T-cell (primary cell): ENCODE measurements around the gene ACTR1B. TPM values are rescaled to one million over a fixed set of nuclear protein-coding genes. Genes with fewer than 3 reads are reported as not detected.
"Not testable (repeated sequence)": the region's sequence is repeated elsewhere in the genome, so short reads cannot be mapped to it uniquely, and the experiment has no call there.

Experiments
- ATAC-seq, 4 experiments: fragments of 200-7000 bp in 3 of 4; fragments of 150-1000 bp in 1 of 4; cut with Tn5 transposase; replicated peaks in 1 of 4; 1 replicate in 3 of 4; 2 replicates in 1 of 4; pipeline ENCODE4 v1.10.0; 2021; ENCODE audit warnings: moderate library complexity in 3 of 4, mild to moderate bottlenecking in 2 of 4, moderate number of reproducible peaks in 1 of 4
- CTCF ChIA-PET, 2 donors: fragments of 300-600 bp; sonication (Branson Sonifier 250); formaldehyde crosslinking; loops; one replicate each; lab custom pipeline; 2022; ENCODE audit warnings: antibody characterized with exemption in 2 of 2; lab: Charles Lee
- POLR2A ChIA-PET, 2 donors: fragments of 300-600 bp; sonication (Branson Sonifier 250); formaldehyde crosslinking; loops; one replicate each; lab custom pipeline; 2022; ENCODE audit warnings: antibody characterized with exemption in 2 of 2; lab: Charles Lee
- DNase-seq, 35 experiments: peaks; one replicate each; pipeline versions ENCODE4 v3.0.0 to v3.0.0-alpha.2; 2013 to 2023
- H3K27ac ChIP-seq: one replicate; pipeline ENCODE4 v1.5.1; 2013; ENCODE audit warnings: low read length
- H3K27me3 ChIP-seq, 2 experiments: replicated peaks in 1 of 2; 1 replicate in 1 of 2; 2 replicates in 1 of 2; pipeline versions ENCODE4 v1.6.1 to v1.7.0; 2013; ENCODE audit warnings: low read length in 1 of 2, mixed read lengths in 1 of 2; ENCODE audit not compliant: control insufficient read depth in 2 of 2, insufficient read depth in 2 of 2; ENCODE audit errors: extremely low read depth in 1 of 2
- H3K36me3 ChIP-seq, 2 donors: 1 replicate in 1 of 2; 2 replicates in 1 of 2; pipeline versions ENCODE4 v1.6.1 to v1.7.0; 2013; ENCODE audit warnings: low read length in 1 of 2; ENCODE audit not compliant: control insufficient read depth in 2 of 2, insufficient read depth in 1 of 2; ENCODE audit errors: extremely low read depth in 1 of 2
- H3K4me1 ChIP-seq, 2 experiments: 1 replicate in 1 of 2; 2 replicates in 1 of 2; pipeline versions ENCODE4 v1.6.1 to v1.7.0; 2013; ENCODE audit warnings: low read length in 2 of 2, mixed read lengths in 1 of 2; ENCODE audit not compliant: insufficient read depth in 2 of 2, control insufficient read depth in 1 of 2; ENCODE audit errors: extremely low read depth in 1 of 2
- H3K4me3 ChIP-seq, 2 donors: 1 replicate in 1 of 2; 2 replicates in 1 of 2; pipeline versions ENCODE4 v1.5.1 to v1.7.0; 2013; ENCODE audit warnings: mild to moderate bottlenecking in 2 of 2, low read length in 1 of 2, moderate library complexity in 1 of 2; ENCODE audit not compliant: control insufficient read depth in 1 of 2; ENCODE audit errors: extremely low read depth in 1 of 2
- H3K9me3 ChIP-seq: 2 replicates; pipeline ENCODE4 v1.7.0; 2013
- H3K27ac Mint-ChIP-seq, 2 donors: one replicate each; pipeline ENCODE4 v1.8.0; 2020 to 2021; ENCODE audit warnings: mild to moderate bottlenecking in 2 of 2, mixed read lengths in 2 of 2
- H3K27me3 Mint-ChIP-seq, 2 donors: one replicate each; pipeline ENCODE4 v1.8.0; 2021 to 2022; ENCODE audit warnings: mixed read lengths in 2 of 2
- H3K36me3 Mint-ChIP-seq: one replicate; pipeline ENCODE4 v1.8.0; 2021; ENCODE audit warnings: mixed read lengths
- H3K4me1 Mint-ChIP-seq, 3 donors: one replicate each; pipeline ENCODE4 v1.8.0; 2020 to 2022; ENCODE audit warnings: mixed read lengths in 3 of 3, mild to moderate bottlenecking in 1 of 3
- H3K4me3 Mint-ChIP-seq, 3 donors: one replicate each; pipeline ENCODE4 v1.8.0; 2020 to 2022; ENCODE audit warnings: mild to moderate bottlenecking in 3 of 3, mixed read lengths in 3 of 3, moderate library complexity in 3 of 3
- H3K9me3 Mint-ChIP-seq, 3 donors: one replicate each; pipeline ENCODE4 v1.8.0; 2020 to 2022; ENCODE audit warnings: mixed read lengths in 3 of 3
- whole genome bisulfite sequencing: methylation state at CpG from one replicate; pipeline ENCODE4 v1.1.5; 2013; ENCODE audit warnings: missing lambda C conversion rate; ENCODE audit not compliant: insufficient coverage; 5-methylcytosine and 5-hydroxymethylcytosine counted together
- total RNA-seq, 35 experiments: library from RNA in 6 of 35; stranded (reverse) in 6 of 35; fragments of 120-200 nt in 1 of 35; gene quantifications; one replicate each; pipeline versions ENCODE4 v1.2.1 to v1.2.4 and lab custom pipeline; 2013 to 2026

The ACTR1B gene
- total RNA-seq, 5 donors from 2014 or later (not counting 1 experiment from before 2014, with no cell fraction given): 86.3 to 124 (median 101) TPM

DNA sequence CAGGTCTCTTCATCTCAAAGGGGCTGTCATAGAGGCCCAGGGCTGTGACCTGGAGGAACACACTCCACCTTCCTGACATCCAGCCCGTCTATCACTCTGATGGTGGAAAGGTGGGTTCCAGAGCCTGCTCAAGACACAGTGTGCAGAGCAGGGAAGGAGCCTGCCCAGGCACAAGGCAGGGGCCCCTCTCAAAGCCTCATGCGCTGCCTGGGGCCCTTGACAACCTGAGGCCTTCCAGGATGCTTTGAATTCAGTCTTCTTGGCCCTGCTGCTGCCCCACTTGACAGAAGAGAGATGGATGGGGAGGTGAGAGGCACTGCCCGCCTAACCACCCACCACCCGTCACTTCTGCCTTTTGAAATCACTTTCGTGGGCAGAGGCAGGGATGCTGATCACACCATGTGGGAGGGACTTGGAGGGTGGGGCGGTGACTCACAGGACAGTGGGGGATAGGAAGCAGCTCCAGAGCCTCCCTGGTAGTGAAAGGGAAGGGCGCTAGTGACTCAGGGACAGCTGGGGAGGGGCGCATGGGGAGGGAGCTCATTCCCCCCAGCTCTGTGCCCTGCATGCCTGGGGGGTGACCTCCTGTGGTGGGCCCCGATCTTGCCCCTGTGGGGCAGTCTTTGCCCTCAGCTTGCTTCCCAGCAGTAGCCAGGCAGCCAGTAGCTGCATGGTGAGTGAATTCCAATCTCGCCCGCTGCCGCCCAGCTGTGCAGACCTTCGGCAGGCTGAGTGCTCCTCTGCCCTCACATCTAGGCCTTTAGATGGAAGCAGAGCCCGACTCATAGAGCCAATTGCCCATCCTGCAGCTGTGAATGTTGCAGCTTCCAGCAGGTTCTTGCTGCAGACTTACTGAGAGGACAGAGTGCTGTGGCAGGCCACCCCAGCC lies 44.7 kb downstream of the ACTR1B start:
- CTCF ChIA-PET, H3K27me3 Mint-ChIP-seq, H3K9me3 Mint-ChIP-seq, H3K27me3 ChIP-seq, H3K4me3 ChIP-seq, DNase-seq, H3K4me3 Mint-ChIP-seq, H3K4me1 ChIP-seq, H3K9me3 ChIP-seq, H3K27ac ChIP-seq, H3K36me3 ChIP-seq, POLR2A ChIA-PET, H3K4me1 Mint-ChIP-seq, H3K27ac Mint-ChIP-seq, H3K36me3 Mint-ChIP-seq: not testable (repeated sequence)
- peak in 1 of 4 experiments; percentile 63 for ATAC-seq
- WGBS: 90% methylated on average over 5 of the region's 14 CpGs

DNA sequence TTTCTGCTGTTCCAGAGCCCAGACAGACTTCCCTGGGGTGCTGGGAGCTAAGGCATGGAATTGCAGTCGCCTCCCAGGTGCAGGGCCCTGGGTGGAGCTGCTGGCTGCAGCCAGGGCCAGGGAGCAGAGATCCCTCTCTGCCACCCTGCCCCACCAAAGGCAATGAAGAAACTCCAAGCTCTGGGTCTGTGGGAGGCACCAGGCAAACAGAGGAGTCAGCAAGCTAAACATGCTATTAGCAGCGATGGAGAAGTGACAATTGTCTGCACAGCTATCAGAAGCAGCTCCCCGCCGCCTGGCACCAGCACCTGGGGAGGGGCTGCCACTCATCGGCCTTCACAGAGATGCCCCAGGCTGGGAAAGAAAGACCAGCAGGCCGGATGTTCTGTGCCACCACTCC lies 45.9 kb downstream of the ACTR1B start:
- POLR2A ChIA-PET: no interaction called here
- no peak overlapping the region for H3K4me3 ChIP-seq
- CTCF ChIA-PET: no interaction called here
- Mint-ChIP-seq H3K4me3 (no peak overlapping the region), H3K36me3 (no peaks in the 10 kb centered on the region), H3K27ac (no peak overlapping the region), H3K9me3 (no peaks in the 10 kb centered on the region), H3K27me3 (no peaks in the 10 kb centered on the region), H3K4me1 (no peaks in the 10 kb centered on the region)
- no peaks in the 10 kb centered on the region for H3K27me3 ChIP-seq
- 90% methylated on average over 6 of the region's 6 CpGs for WGBS
- no peak for DNase-seq
- no peak overlapping the region for H3K27ac ChIP-seq
- no peaks in the 10 kb centered on the region for H3K9me3 ChIP-seq
- no peaks in the 10 kb centered on the region for H3K4me1 ChIP-seq
- no peaks in the 10 kb centered on the region for H3K36me3 ChIP-seq
- no peak for ATAC-seq

- H3K4me1 Mint-ChIP-seq, H3K36me3 Mint-ChIP-seq, H3K4me1 ChIP-seq, H3K4me3 ChIP-seq, ATAC-seq, H3K27me3 Mint-ChIP-seq, CTCF ChIA-PET, H3K27me3 ChIP-seq, H3K27ac Mint-ChIP-seq, POLR2A ChIA-PET, DNase-seq, H3K27ac ChIP-seq, H3K4me3 Mint-ChIP-seq, H3K9me3 ChIP-seq, H3K9me3 Mint-ChIP-seq, H3K36me3 ChIP-seq: not testable (repeated sequence)
- no CpG with 5 or more reads among the region's 8 CpGs for WGBS
These were observed 48.1 kb downstream of the ACTR1B start for GRCh38 chr2:97615746-97616145.

DNA sequence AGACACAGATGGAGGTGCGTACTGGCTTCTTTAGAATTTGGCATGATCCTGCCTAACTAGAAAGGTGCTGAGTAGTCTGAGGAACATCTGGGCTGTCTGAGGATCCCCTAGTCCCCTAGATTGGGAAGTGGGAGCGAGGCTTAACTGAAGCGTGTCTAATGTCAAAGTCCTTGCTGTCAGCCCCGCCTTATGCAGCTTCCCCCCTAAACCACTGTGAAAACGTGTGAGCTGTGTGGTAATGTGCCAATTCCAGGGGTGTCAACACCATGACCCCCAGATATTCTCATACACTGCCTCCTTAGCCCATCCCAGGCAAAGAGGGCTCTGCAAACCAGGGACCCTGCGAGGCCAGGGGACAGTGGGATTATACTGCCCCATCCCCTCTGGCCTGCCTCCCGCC lies 51.9 kb downstream of the ACTR1B start:
- H3K4me1 Mint-ChIP-seq, H3K36me3 ChIP-seq, ATAC-seq, H3K36me3 Mint-ChIP-seq, POLR2A ChIA-PET, CTCF ChIA-PET, H3K4me1 ChIP-seq, H3K27me3 Mint-ChIP-seq, H3K9me3 ChIP-seq, H3K4me3 Mint-ChIP-seq, DNase-seq, H3K27me3 ChIP-seq, H3K27ac Mint-ChIP-seq, H3K4me3 ChIP-seq, H3K27ac ChIP-seq, H3K9me3 Mint-ChIP-seq: not testable (repeated sequence)
- WGBS: no CpG with 5 or more reads among the region's 7 CpGs

DNA sequence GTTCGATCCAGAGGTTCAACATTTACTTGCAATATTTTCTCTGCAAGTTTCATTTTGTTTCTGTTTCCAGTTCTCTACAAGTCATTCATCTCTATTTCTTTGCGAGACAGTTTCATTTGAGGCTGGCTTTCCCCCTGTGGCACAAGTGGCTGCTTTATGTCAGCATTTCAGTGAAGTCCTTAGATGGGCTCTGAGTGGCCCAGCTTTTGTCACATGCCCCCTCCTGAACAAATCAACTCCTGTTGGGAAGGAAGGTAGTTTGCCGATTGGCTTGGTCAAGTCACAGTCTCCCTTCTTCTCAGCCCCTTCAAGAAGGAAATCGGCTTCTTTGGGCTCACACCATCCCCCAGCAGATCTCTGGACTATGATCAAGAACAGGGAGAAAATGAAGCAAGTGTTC lies 55.1 kb downstream of the ACTR1B start:
- H3K27ac Mint-ChIP-seq, H3K9me3 ChIP-seq, H3K4me3 ChIP-seq, H3K4me3 Mint-ChIP-seq, ATAC-seq, H3K9me3 Mint-ChIP-seq, H3K4me1 ChIP-seq, H3K27ac ChIP-seq, H3K4me1 Mint-ChIP-seq, POLR2A ChIA-PET, DNase-seq, H3K36me3 ChIP-seq, CTCF ChIA-PET, H3K27me3 Mint-ChIP-seq, H3K36me3 Mint-ChIP-seq, H3K27me3 ChIP-seq: not testable (repeated sequence)
- no CpG with 5 or more reads among the region's 4 CpGs for WGBS

Other genes starting within 250 kb of the ACTR1B start
- 10 to 100 TPM; 52.0 to 88.2 (median 64.4) TPM for gene ANKRD36B, start 74.2 kb downstream of the ACTR1B start, total RNA-seq
- gene COX5B, start 18.0 kb downstream of the ACTR1B start, total RNA-seq: 100 to 1,000 TPM; 108 to 142 (median 119) TPM
- 10 to 100 TPM; 15.3 to 24.1 (median 16.6) TPM for gene C2orf92, start 5.7 kb upstream of the ACTR1B start, total RNA-seq
- 100 to 1,000 TPM; 449 to 534 (median 468) TPM for gene ZAP70, start 49.5 kb upstream of the ACTR1B start, total RNA-seq